Tongue (tissue), 2 donors: ENCODE results near the gene TNS3. TPM values are rescaled to one million over a fixed set of nuclear protein-coding genes. Genes with fewer than 3 reads are reported as not detected.

Source experiments
- DNase-seq: peaks from one replicate; pipeline ENCODE4 v3.0.0-alpha.2; 2015
- total RNA-seq: library from RNA; depleted of rRNA; stranded (reverse); fragments of >200 nt; gene quantifications from one replicate; pipeline ENCODE4 v1.2.3, GENCODE V29; 2014

TNS3 gene
- total RNA-seq, 1 donor from 2014 or later = 39.7 TPM

DNA sequence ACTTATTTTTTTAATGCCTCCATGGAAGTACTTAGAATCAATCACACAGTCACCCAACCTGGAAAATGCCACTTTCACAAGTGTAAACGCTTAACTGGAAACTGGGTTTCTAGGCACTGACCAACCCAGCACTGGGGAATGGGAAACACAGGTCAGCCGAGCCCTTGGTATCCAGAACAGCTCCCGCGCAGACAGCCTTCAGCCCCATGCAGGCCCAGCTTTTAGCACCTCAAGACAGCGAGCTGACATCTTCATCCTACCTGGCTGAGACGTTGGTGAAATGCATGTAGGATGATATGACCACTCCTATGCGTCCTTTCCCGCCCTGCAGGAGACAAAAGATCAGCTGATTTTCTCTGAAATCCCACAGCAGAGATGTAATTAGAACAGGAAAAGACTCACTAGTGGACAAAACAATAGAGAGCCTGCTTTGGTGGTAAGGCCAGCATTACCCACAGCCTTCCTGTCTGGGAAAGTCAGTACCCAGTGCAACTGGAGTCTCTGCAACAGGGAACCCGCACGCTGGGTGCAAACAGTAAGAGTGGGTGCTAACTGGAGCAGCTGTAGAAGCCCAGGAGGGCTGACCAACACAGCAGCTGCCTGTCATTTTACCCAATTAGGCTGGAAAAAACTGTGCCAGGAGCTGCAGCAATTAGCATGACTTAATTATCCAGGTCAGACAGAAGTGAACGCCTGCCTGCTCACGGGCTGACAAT lies 153.7 kb downstream of the TNS3 start:
- no peak for DNase-seq

DNA sequence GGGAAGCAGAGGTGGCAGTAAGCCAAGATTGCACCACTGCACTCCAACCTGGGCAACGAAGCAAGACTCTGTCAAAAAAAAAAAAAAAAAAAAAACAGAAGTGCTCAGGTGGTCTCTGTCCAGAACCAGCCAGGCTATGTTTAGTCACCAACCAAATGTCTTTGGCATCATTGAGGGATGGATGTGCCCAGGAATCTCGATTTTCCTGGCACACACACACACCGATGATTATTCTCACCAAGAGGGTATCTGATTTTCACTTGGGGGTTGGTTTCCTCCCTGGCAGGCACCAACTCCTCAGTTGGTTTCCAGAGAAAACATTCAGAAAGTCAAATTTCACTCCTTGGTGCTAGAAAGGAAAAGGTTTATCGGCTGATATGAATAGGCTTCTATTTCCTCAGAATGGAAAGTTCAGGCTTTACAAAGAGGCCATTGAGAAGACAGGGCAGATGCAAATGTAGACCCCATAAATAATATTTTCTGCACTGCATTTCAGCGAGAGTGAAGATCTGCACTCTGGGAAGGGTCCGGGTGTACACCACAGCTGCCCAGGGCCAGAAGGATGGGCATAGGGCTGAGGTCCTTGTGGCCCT lies 154.8 kb downstream of the TNS3 start:
- DNase-seq = peak; percentile 51

DNA sequence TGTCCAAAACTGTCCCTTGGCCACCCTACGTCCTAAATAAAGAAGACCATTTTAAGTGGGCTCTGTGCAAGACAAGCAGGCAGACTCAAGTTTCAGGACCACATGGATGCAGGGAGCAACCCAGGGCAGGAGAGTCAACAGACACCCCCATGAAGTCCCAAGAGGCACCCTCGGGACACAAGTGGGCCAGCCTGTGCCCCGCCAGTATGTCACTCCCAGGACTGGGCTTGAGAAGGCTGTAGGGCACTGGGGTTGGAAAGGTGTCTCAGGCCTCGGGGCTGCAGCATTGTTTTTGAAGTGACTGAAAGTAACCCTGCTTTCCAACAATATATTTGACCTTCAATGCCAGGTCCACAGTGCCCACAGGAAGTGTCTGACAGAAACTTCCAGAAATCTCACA lies 157.4 kb downstream of the TNS3 start:
- no peak for DNase-seq

DNA sequence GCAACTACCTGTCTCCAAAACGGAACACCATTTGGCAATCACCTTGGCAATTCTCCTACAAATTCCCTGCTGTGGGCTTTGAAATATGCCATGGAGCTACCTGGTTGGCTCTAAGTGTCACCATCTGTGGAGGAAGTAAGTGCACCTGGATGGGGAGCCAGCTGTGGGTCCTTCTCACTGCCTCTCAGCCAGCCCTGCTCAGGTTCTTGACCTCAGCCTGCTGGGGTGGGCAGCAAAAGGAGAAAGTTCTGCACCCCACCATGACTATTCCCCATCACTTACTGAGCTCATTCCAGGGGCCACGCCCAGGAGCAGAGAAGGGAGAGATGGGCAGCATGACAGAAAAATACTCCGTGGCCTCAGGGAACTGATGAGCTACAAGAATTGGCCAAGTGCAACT lies 158.7 kb downstream of the TNS3 start:
- DNase-seq = no peak

DNA sequence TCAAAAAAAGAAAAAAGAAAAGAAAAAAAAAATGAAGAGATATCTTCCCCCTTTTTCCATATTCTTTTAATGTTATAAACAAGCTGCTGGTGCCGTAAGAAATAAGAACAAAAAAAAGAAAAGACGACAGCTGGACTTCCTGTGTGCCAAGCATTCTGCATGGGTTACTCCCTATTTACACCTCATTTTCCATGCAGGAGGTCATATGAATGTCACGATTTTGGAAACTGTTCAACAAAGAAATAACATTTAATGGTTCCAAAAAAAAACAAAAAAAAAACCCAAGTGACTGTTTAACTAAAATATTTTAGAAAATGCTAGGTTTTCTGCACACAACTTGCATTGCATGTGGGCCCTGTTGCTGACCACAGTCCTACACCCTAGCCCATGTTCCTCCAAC lies 159.3 kb downstream of the TNS3 start:
- peak; percentile 74 for DNase-seq

DNA sequence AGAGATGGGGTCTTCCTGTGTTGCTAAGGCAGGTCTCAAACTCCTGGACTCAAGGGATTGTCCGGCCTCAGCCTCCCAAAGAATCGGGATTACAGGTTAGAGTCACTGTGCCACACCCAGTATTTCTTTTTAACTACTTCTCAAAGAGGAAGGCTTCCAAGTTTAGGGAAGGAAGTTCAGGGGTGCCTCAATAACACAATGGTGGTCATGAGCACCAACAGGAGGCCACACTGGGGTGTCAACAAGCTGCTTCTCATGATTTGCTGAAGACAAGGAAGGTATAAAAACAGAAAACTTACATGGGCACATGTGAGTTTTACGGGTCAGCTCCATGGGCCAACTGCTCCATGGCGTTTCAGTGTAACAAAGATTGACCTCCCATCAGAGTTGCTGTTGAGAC lies 160.5 kb downstream of the TNS3 start:
- no peak for DNase-seq

DNA sequence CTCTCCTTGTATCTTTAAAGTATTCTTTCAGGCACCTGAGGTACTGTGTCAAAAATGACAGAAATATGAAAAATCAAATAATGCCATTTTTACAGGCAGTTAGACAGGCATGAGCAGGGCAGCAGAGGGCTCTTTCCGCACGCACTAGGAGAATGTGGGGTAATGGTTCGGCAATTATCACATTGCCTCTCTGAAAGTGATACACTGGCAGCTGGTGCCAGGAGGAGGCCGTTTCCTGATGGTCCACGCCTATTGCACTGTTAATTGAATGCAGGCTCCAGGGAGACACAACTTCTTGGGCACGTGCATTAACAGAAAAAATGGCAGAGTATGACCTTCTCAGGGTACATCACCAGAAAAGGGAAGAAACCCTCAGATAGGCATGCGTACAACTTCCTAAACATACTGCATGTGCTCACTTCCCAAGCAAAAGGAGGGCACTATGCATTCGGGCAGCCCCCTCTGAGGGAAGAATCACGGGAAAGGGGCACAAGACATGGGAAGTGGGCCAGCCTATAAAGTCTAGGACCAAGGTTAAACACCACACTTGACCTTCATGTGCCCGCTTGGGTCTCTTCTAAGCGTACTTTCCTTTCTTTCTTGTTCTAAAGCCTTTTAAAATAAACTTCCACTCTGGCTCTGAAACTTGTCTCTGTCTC lies 161.7 kb downstream of the TNS3 start:
- DNase-seq = peak; percentile 69

DNA sequence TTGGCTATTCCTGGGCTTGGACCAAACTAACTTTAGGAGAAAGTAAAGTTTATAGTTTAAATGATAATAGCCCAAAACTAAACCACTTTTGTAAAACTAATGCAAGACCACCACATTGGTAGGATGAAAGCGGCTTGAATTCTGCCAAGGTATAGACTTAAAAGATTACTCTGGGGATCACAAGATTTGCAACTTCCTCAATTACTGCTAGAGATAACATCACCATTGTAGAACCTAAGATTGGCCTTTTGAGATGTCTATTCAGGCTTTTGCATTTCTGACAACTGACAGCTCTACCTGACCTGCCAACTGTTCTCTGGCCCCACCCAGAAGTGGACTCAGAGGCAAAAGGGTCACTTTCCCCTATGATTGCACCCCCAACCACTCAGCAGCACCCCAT lies 162.4 kb downstream of the TNS3 start:
- DNase-seq = no peak

DNA sequence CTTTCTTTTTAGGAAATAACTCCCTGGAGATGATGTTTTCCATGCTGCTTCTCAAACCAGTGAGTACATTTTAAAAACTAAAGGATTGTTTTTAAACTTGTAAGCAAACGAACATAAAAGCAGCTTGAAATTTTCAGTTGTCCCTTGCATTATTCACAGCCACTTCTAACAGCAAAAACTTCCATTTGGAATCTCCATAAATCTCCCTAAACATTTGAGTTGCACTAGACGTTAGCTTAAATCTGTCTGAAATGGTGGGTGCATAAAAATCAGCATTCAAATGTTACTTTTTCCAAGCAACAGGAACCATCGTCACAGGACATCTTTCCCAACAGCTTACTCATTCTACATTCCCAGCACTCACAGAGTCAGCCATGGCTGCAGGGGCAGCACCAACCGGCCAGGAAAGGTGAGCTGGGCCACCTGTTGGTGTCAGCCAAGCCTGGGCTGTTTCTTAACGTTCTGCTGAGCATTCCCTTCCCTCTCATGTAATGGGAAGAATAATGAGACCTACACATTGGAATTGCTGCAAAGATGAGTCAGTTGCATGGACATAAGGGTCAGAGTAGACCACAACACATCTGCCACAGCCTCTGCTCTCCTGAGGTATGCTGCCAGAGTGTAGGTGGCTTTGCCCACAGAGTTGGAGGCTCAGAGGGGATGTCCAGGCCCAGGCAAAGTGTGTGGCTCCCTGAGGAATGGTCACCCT lies 163.2 kb downstream of the TNS3 start:
- DNase-seq = no peak

DNA sequence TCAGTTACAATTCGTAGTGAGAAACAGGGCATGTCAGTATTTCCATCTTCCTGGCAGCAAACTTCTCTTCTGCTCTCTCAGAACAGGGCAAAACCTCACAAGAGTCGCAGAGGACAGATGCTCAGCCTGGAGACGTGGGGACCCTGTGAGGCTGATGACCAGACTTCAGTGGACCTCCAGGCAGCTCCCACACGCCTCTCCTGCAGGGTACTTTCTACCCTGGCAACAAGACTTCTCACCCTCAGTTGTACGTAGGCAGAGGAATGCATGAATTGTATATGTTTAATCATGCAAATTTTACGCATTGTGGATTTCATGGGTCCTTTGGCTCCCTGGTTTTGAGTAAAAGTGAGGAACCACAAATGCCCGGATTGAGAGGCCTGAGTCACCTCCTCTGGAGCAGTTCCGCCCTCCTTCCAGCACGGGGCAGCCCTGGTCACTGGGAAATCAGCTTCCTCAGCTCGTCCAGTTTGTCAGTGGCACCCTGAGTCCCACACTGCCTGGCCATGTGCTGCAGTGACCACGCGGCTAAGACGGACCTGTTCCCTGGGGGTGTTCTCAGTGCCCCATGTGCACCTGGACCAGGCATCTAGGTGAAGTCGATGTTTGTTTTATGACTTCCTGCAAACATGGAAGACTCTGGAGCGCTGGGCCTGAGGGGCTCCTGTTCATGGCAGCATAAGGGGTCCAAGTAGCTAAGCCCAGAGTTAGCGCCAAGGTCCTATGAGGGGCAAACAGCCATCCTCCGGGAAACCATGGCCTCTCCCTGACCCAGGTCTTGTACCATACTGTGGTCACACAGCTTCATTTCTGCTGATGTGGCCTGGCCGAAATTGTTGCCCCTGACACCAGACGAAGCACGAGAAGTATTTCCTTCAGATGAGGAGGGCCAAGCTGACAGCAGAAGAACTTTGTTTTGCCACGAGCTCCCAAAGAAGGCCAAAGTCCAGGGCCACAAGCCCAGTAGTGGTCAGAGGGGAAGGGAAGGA lies 165.1 kb downstream of the TNS3 start:
- no peak for DNase-seq

DNA sequence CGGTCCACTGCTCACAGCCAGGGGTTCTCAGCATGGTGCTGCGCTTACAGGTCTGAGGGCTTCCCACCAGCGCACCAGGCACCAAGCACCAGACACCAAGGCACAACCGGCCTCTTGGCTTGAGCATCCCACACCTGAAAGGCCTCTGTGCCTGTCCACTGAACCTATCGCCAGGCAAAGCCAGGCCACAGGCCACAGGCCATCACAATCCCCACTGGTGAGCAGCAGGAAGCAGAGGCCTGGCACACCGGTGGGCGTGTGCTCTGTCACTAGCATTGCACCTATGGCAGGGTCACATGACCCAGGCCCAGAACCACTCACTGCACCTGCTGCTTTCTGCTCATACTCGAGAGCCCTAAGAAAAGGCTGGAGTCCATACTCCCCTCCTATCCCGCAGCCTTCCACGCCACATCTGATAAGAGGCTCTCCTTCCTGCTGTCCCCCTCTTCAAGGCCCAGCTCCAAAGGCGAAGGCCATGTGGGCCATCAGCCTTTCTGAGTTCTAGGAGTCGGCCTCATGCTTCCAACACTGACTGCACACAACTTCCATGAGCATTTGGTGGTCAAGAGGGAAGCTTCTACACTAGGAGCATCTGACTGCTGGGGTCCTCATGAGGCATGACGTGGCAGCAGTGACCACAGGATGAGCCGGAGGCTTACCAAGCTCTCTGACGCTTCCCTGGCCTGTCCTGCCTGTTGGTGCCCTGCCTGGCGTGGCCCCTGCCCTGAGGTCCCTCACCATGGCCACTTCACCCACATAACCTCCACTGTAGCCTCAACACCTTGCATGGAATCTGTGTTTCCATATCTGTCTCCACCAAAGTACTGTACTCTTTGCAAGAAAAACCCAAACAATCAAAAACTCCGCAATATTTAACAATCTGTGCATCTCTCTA lies 166.3 kb downstream of the TNS3 start:
- DNase-seq = no peak

DNA sequence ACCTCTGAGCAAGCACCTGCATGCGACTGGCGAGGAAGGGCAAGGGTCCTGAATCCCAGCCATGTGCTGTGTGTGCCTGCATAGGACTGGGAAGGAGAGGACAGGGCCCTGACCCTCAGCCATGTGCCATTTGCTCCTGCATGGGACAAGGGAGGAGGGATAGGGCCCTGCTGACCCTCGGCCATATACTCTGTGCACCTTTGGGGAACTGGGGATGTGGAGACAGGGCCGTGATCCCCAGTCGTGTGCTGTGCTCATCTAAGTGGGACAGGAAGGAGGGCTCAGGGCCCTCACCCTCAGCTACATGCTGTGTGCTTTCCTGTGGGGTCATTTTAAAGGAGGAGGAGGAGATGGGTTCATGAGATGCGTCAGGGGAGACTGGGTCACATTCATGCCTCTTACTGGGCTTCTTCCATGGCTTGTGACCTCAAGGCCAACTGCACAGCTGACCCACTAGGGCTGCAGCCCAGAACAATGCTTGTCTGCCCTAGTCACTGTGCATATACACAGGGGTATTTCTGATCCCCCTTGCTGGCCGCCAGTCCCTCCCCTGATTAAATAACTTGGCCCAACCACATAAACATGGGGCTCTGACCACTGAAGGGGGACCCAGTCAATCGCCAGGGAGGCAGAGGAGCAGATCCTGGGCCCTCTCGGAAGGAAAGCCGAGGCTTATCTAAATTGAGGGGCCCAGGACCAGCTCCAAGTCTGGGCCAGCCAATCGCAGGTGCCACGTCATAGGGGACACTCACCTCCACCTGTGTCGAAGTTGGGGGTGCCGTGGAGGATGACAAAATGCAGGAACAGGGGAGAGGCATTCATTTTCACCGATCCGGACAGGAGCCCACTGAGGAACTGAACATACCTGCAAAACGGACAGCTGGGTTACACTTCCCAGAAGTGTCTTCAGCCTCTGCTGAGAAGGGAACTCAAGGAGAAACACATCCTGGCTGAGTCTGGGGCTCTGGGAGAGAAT lies 167.3 kb downstream of the TNS3 start:
- DNase-seq = no peak

DNA sequence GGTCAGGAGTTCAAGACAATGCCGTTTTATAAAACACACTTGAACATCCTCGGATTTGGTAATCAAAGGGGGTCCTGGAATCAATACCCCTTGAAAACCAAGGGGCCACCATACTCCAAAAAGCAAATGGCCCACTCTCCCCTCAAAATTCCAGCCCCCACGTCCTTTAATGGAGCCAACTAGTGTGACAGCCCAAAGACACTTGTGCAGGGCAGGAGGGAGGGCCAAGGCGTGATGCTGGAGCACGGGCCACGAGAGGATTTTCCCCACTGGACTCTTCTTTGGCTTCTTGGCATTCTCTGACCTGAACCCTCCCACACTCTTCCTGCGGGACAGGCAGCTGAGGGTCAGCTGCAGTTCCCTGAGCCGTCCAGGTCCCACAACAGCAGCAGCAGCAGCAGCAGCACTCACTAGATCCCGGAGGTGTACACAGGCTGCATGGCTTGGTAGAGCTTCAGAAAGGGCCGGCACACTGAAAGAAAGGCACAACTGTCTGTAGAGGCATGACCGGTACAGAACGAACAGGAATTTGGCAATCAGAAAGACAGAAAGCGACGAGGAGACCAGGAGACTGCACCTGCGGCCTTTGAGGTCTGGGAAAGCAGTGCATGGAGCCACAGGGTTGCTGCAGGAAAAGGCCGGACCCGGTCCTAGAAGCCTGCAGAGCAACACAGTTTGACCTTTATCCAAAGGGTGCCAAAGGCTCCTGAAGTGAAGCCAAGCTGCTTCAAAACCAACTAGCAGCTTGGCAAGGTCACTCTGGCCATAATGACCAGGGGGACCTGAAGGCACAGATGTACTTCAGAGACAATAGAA lies 168.2 kb downstream of the TNS3 start:
- no peak for DNase-seq

DNA sequence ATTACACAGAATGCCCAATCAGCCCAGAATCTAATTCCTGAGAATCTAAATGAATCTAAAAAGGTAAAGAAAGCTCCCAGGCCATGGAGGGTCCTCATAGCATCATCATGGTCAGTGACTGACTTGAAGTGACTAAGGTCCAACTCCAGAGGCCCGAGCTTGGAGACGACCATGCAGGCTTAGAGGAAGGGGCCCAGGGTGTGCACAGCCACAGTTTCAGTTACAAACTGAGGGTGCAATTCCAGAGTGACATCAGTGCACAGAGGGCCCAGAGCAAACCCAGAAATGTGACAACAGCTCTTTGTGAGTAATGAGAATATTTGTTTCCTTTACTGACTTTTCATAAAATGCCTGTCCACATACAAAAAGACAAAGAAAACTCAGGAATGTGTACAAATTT lies 170.0 kb downstream of the TNS3 start:
- DNase-seq = no peak

DNA sequence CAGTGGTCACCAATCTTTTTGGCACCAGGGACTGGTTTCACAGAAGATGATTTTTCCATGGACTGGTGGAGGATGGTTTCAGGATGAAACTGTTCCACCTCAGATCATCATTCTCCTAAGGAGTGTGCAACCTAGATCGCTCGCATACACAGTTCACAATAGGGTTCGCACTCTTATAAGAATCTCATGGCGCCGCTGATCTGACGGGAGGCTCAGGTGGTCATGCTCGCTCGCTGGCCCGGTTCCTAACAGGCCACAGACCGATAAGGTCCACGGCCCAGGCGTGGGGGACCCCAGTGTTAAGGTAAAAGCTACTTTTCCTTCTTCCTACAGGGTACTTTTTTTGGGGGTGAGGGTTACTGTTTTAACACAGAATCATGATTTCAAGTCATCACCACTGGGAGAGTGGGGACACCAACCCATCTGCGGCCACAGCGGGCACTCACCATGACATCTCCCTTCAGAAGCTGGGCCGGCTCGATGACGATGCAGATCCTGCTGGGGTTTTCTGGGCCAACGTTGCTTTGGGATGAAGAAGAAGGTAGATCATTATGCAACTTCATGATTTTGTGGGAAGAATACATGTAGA lies 170.5 kb downstream of the TNS3 start:
- no peak for DNase-seq

DNA sequence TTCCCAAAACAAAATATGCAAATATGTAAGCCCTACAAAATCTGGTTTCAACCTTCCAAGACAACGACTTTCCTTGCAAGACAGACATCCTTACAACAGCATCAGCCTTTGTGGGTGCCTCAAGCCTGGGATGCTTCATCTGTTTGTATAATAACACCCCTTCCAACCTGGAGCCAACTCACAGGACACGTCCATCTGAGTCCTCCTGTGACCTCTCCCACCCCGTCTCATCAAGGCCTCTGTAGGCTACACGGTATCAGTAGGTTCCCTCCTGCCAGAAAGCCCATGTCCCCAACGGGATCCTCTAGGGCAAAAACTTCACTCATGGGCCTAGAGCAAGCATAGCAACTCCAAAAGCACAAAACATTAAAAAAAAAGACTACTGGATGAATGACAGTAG lies 173.2 kb downstream of the TNS3 start:
- DNase-seq = no peak

DNA sequence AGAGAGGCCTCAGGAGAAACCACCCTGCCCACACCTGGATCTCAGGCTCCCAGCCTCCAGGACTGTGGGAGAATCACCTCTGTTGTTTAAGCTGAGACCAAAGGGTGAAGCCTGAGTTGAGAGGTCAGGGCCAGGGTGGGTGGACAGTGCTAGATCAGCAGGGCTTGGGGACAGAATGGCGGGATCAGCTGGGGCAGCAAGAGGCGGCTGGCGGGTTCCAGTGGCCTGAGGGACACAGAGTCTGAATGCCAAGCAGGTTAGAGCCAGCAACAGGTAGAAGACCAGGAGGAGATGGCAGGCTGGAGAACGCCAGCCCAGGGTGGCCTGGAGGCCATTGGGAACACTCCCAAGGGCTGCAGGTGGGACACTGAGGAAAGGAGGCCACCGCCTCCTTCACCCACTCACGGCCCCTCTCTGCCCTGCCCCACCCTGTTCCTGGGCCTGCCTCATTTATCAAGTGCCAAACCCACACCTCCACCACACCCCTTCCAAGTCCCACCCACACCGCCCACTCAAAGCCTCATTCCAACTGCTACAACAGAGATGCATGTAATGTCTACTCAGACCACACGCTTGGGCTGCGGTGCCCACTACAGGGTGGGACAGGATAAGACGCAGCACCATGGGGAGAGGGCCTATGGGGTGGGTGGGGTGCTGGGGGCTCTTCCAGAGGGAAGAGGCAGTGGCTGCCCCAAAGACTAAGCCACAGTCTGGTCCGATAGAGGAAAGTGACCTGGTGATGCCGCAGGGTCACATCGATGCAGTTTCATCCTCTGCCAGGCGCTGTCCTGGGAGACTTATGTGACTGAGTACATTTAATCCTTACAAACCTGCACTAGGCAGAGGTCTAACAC lies 173.9 kb downstream of the TNS3 start:
- no peak for DNase-seq
